Progenitor cell of endocrine pancreas (in vitro differentiated cells): ENCODE data around the gene LAS1L. TPM values are rescaled to one million over a fixed set of nuclear protein-coding genes. Genes with fewer than 3 reads are reported as not detected.

ENCODE experiments used
- DNase-seq: peaks from one replicate; pipeline ENCODE4 v3.0.0; 2021; ENCODE audit warnings: low spot score; ENCODE audit not compliant: unreplicated experiment
- H3K27ac Mint-ChIP-seq: 2 replicates; pipeline ENCODE4 v1.8.0; 2021; ENCODE audit warnings: mild to moderate bottlenecking, moderate library complexity, mixed read lengths
- H3K27me3 Mint-ChIP-seq: 2 replicates; pipeline ENCODE4 v1.8.0; 2021; ENCODE audit warnings: mixed read lengths
- H3K36me3 Mint-ChIP-seq: 2 replicates; pipeline ENCODE4 v1.8.0; 2022; ENCODE audit warnings: mixed read lengths; ENCODE audit not compliant: insufficient read depth
- H3K4me1 Mint-ChIP-seq: 2 replicates; pipeline ENCODE4 v1.8.0; 2021; ENCODE audit warnings: low read depth, mixed read lengths
- H3K4me3 Mint-ChIP-seq: 2 replicates; pipeline ENCODE4 v1.8.0; 2021; ENCODE audit warnings: low read depth, mild to moderate bottlenecking, moderate library complexity, mixed read lengths
- H3K9me3 Mint-ChIP-seq: 2 replicates; pipeline ENCODE4 v1.8.0; 2021; ENCODE audit warnings: low read depth, mixed read lengths
- total RNA-seq: library from RNA; stranded (reverse); gene quantifications from 2 replicates; pipeline ENCODE4 v1.2.1, GENCODE V29; 2021
- TF ChIP-seq, protein P1 (sequence below): fragments of 200-600 bp; sonication (generic); IDR thresholded peaks from one replicate; pipeline ENCODE4 v1.5.0; 2021; ENCODE audit warnings: antibody characterized with exemption, mild to moderate bottlenecking; ENCODE audit not compliant: unreplicated experiment

The LAS1L gene
- total RNA-seq, 1 donor from 2014 or later, result 38.6 TPM

DNA sequence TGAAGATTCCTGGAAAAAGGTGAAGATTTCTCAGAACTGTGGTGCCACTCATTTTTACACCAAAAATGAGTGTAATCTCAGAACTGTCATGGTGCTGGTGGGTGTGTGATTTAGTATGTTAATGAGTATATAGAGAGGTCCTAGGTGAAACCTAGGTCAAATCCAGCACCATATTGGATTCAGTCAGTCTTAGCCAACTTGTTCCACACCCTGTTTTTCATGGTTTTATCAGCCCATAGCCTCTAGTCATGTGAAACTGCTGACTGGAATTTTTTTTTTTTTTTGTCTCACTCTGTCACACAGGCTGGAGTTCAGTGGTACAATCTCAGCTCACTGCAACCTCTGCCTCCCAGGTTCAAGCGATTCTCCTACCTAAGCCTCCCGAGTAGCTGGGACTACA lies 58.0 kb downstream of the LAS1L start:
- peaks cover 12% of the 10 kb centered on the region for H3K36me3 Mint-ChIP-seq
- H3K4me3 Mint-ChIP-seq, result no peak overlapping the region
- no peak overlapping the region for H3K27ac Mint-ChIP-seq
- H3K9me3 Mint-ChIP-seq, result peaks cover 37% of the 10 kb centered on the region
- no peaks in the 10 kb centered on the region for H3K4me1 Mint-ChIP-seq
- H3K27me3 Mint-ChIP-seq, result no peaks in the 10 kb centered on the region
- DNase-seq, result no peak
- TF ChIP-seq, protein P1, sequence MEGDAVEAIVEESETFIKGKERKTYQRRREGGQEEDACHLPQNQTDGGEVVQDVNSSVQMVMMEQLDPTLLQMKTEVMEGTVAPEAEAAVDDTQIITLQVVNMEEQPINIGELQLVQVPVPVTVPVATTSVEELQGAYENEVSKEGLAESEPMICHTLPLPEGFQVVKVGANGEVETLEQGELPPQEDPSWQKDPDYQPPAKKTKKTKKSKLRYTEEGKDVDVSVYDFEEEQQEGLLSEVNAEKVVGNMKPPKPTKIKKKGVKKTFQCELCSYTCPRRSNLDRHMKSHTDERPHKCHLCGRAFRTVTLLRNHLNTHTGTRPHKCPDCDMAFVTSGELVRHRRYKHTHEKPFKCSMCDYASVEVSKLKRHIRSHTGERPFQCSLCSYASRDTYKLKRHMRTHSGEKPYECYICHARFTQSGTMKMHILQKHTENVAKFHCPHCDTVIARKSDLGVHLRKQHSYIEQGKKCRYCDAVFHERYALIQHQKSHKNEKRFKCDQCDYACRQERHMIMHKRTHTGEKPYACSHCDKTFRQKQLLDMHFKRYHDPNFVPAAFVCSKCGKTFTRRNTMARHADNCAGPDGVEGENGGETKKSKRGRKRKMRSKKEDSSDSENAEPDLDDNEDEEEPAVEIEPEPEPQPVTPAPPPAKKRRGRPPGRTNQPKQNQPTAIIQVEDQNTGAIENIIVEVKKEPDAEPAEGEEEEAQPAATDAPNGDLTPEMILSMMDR, result no peak

DNA sequence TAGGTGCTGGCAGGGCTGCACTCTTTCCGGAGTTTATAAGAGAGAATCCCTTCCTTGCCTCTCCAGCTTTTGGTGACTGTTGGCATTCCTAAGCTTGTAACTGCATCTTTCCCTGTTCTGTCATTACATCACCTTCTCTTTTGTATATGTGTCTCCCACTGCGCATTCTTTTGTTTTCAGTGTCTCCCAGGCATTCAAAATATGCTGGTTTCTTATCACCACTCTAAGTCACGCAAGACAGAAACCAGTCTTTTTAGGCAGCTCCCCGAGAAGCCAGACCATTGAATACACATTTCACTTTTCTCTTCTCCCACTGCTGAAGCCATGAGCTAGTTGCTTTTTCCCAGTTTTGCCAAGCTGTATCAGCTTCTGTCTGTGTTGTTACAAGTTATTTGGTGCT lies 71.0 kb downstream of the LAS1L start:
- TF ChIP-seq, protein P1, result no peak
- Mint-ChIP-seq H3K27ac (peak overlapping the region; percentile 91), H3K36me3 (peaks cover 6% of the 10 kb centered on the region), H3K9me3 (peaks cover 24% of the 10 kb centered on the region), H3K4me3 (no peak overlapping the region), H3K4me1 (peaks cover 4% of the 10 kb centered on the region), H3K27me3 (no peaks in the 10 kb centered on the region)
- no peak for DNase-seq

Other genes with a start within 250 kb of the LAS1L start
- gene MSN, start 132.9 kb upstream of the LAS1L start, total RNA-seq, result 28.8 and 34.0 TPM in 2 replicates